Heart right ventricle (tissue), 16 donors: ENCODE results near the gene GPATCH3. TPM values are rescaled to one million over a fixed set of nuclear protein-coding genes. Genes with fewer than 3 reads are reported as not detected.
"Not testable (repeated sequence)": the region's sequence is repeated elsewhere in the genome, so short reads cannot be mapped to it uniquely, and the experiment has no call there.

ENCODE experiments used
- ATAC-seq, 8 donors: fragments of 200-7000 bp; cut with Tn5 transposase; one replicate each; pipeline ENCODE4 v1.9.1; 2020; ENCODE audit warnings: mild to moderate bottlenecking in 8 of 8, moderate library complexity in 8 of 8, moderate number of reproducible peaks in 1 of 8
- DNase-seq, 2 donors: peaks; one replicate each; pipeline ENCODE4 v3.0.0-alpha.2; 2020
- H3K27ac ChIP-seq, 10 donors: fragments of 200-600 bp; sonication (generic) in 2 of 10; one replicate each; pipeline versions ENCODE4 v1.5.0 to v1.8.0; 2020 to 2022; ENCODE audit warnings: mild to moderate bottlenecking in 3 of 10
- H3K27me3 ChIP-seq, 7 donors: fragments of 200-600 bp; one replicate each; pipeline ENCODE4 v1.8.0; 2021 to 2022; ENCODE audit warnings: mild to moderate bottlenecking in 2 of 7
- H3K36me3 ChIP-seq, 9 donors: fragments of 200-600 bp; sonication (generic) in 1 of 9; one replicate each; pipeline versions ENCODE4 v1.5.0 to v1.8.0; 2020 to 2022; ENCODE audit warnings: mild to moderate bottlenecking in 2 of 9
- H3K4me1 ChIP-seq, 9 donors: fragments of 200-600 bp; sonication (generic) in 1 of 9; one replicate each; pipeline versions ENCODE4 v1.5.0 to v1.8.0; 2020 to 2022; ENCODE audit warnings: mild to moderate bottlenecking in 4 of 9
- H3K4me3 ChIP-seq, 10 donors: fragments of 200-600 bp; sonication (generic) in 2 of 10; one replicate each; pipeline versions ENCODE4 v1.5.0 to v1.8.0; 2020 to 2022; ENCODE audit warnings: mild to moderate bottlenecking in 7 of 10, moderate library complexity in 2 of 10
- H3K9me3 ChIP-seq, 11 donors: fragments of 200-600 bp in 10 of 11; sonication (generic) in 2 of 11; one replicate each; pipeline versions ENCODE4 v1.5.0 to v1.8.0; 2013 to 2022; ENCODE audit warnings: mild to moderate bottlenecking in 2 of 11, control low read depth in 1 of 11, moderate library complexity in 1 of 11
- CTCF ChIP-seq, 9 donors: fragments of 200-600 bp; sonication (generic) in 2 of 9; IDR thresholded peaks; one replicate each; pipeline versions ENCODE4 v1.5.0 to v1.8.0; 2021 to 2022; ENCODE audit warnings: antibody characterized with exemption in 9 of 9, mild to moderate bottlenecking in 5 of 9, moderate library complexity in 1 of 9
- WGBS, 2 donors: extraction: QIAGEN DNeasy Blood & Tissue Kit; methylation state at CpG; one replicate each; pipeline ENCODE4 v1.1.7; 2013; ENCODE audit warnings: inconsistent platforms in 1 of 2; 5-methylcytosine and 5-hydroxymethylcytosine counted together
- intact Hi-C, 10 donors: fragments of 100-400 bp; cut with DNase I; formaldehyde crosslinking; loops; one replicate each; pipeline versions ENCODE4 v1.11.1 to v1.14.2; 2022
- polyA plus RNA-seq, 2 donors: library from polyadenylated mRNA; stranded (reverse); fragments of 200-250 nt; gene quantifications; one replicate each; pipeline ENCODE4 v1.2.3, GENCODE V29; 2013
- total RNA-seq, 10 donors: library from RNA; stranded (reverse); fragmentation: NEBNext Ultra II Directional in 3 of 10; extraction: Animal tissue kit (Norgen Biotek cat#: 25700) in 3 of 10; gene quantifications; one replicate each; pipeline versions ENCODE4 v1.2.1 to v1.2.4, GENCODE V29; 2021 to 2023
- donor health status: Arrhythmogenic right ventricular cardiomyopathy.
- donor health status: ischemic (EF 13 %, LVEDD 7.1; RV severe dilation, severe dysfunction).
- donor health status: healthy with polysubstance abuse.
- donor health status: DM: no; HTN: yes; CAD: no.
- donor health status: DM: no; HTN: no; CAD: no.
- donor health status: ischemic (EF 25% LVEDD 6.9; RV normal size, moderate dysfunction).
- donor health status: ischemic (EF 25% LVEDD 5.7; RV mildly dilated, moderate dysfunction).
- donor health status: healthy.
- donor health status: DM: yes; HTN: yes; CAD: no.
- donor health status: Ischemic cardiomyopathy.
- donor health status: ischemic (EF 35%, LVEDD 5.7; RV mildly dilated, moderate dysfunction).
- donor health status: nonischemic (EF 11% LVEDD 7.7; RV severe dilation, severe dysfunction).
- donor health status: DM: yes; HTN: yes; CAD: no.
- donor health status: PGD.
- donor health status: ischemic (EF 29% LVEDD 5.4; RV normal size, mild dysfunction).
- donor health status: nonischemic (EF 23%, LVEDD 6.1; RV moderate dilation, normal function).

GPATCH3 gene
- total and polyA plus RNA-seq, 12 donors, result 6.5 to 19.5 (median 8.6) TPM

- no peak for TF ChIP-seq CTCF (IDR thresholded peaks at IDR 0.05)
- peaks cover 0 to 92% (median 46%) of the 10 kb centered on the region in 9 donors for H3K36me3 ChIP-seq
- no peaks in the 10 kb centered on the region for H3K9me3 ChIP-seq
- H3K27me3 ChIP-seq, result no peaks in the 10 kb centered on the region
- peaks cover 0 to 5% (median 0%) of the 10 kb centered on the region in 9 donors for H3K4me1 ChIP-seq
- H3K4me3 ChIP-seq, result no peak overlapping the region
- no peak overlapping the region for H3K27ac ChIP-seq
- intact Hi-C loops, result loop anchor here in 1 of 10 donors (5.0 kb wide), 1 partner anchor 34 kb away; no protein-coding TSS in a partner anchor
- ATAC-seq, result no peak
- DNase-seq, result no peak
- 92 to 95% methylated on average over 10 of the region's 10 CpGs for WGBS, 2 donors
These were observed 51.8 kb downstream of the GPATCH3 start for GRCh38 chr1:26848499-26848898.

DNA sequence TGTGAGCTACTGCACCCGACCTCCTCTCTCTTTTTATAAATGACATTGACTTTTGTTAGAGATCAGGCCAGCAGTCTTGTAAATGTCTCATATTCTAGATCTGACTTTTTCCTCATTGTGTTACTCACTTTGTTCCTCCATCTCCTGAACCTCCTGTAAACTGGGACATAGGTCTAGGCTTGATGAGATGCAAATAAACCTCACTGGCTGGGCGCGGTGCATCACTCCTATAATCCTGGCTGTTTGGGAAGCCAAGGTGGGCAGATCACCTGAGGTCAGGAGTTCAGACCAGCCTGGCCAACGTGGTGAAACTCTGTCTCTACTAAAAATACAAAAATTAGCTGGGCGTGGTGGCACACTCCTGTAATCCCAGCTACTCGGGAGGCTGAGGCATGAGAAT, 52.4 kb downstream of the GPATCH3 start:
- intact Hi-C loops, result loop anchor here in 1 of 10 donors (5.0 kb wide), 1 partner anchor 34 kb away; no protein-coding TSS in a partner anchor

GRCh38 chr1:26844424-26845196, 55.7 kb downstream of the GPATCH3 start:
- H3K27ac ChIP-seq, result no peak overlapping the region

More for the DNA sequence above, 52.4 kb downstream of the GPATCH3 start:
- not testable (repeated sequence) for H3K4me1 ChIP-seq, H3K27ac ChIP-seq, H3K27me3 ChIP-seq, H3K4me3 ChIP-seq, DNase-seq, H3K9me3 ChIP-seq, ATAC-seq
- H3K36me3 ChIP-seq, result peaks cover 0 to 94% (median 46%) of the 10 kb centered on the region in 9 donors
- WGBS, 2 donors, result 89 to 93% methylated on average over 6 of the region's 6 CpGs

More at GRCh38 chr1:26844424-26845196, 55.7 kb downstream of the GPATCH3 start:
- Histone ChIP-seq H3K4me3 (no peak overlapping the region), H3K36me3 (peaks cover 0 to 94% (median 15%) of the 10 kb centered on the region in 9 donors), H3K9me3 (no peaks in the 10 kb centered on the region), H3K27me3 (no peaks in the 10 kb centered on the region), H3K4me1 (peaks cover 0 to 5% (median 0%) of the 10 kb centered on the region in 9 donors)
- ATAC-seq (no peak), DNase-seq (no peak)
- intact Hi-C loops, result loop anchor here in 1 of 10 donors (5.0 kb wide), 1 partner anchor 38 kb away; no protein-coding TSS in a partner anchor
- WGBS, 2 donors, result 93 to 94% methylated on average over 13 of the region's 13 CpGs
- TF ChIP-seq CTCF (IDR thresholded peaks at IDR 0.05), result no peak

Other genes with a start within 250 kb of the GPATCH3 start
- 10 to 100 TPM; 33.6 to 62.5 (median 45.7) TPM for gene ARID1A, start 204.5 kb downstream of the GPATCH3 start, total RNA-seq
- gene ARID1A, start 204.5 kb downstream of the GPATCH3 start, polyA plus RNA-seq, result 10 to 100 TPM; 14.5 to 16.8 TPM
- gene PIGV, start 112.5 kb downstream of the GPATCH3 start, total RNA-seq, result 1 to 10 TPM; 2.7 to 7.5 (median 4.6) TPM
- 1 to 10 TPM; 2.9 to 3.4 TPM for gene PIGV, start 112.5 kb downstream of the GPATCH3 start, polyA plus RNA-seq
- gene ZDHHC18, start 73.8 kb downstream of the GPATCH3 start, total RNA-seq, result 10 to 100 TPM in 8 of 10 donors, 1 to 10 TPM in 2; 7.4 to 19.1 (median 11.8) TPM
- gene ZDHHC18, start 73.8 kb downstream of the GPATCH3 start, polyA plus RNA-seq, result 10 to 100 TPM in 1 of 2 donors, 1 to 10 TPM in 1; 9.9 to 12.8 TPM
- under 1 TPM in 1 of 10 donors, not detected in 9; 0.19 TPM for gene SFN, start 37.3 kb downstream of the GPATCH3 start, total RNA-seq
- gene SFN, start 37.3 kb downstream of the GPATCH3 start, polyA plus RNA-seq, result under 1 TPM in 1 of 2 donors, not detected in 1; 0.42 TPM
- gene GPN2, start 10.2 kb downstream of the GPATCH3 start, total RNA-seq, result 10 to 100 TPM; 12.4 to 31.3 (median 20.4) TPM
- 10 to 100 TPM; 13.7 to 21.1 TPM for gene GPN2, start 10.2 kb downstream of the GPATCH3 start, polyA plus RNA-seq
- gene NR0B2, start 13.5 kb upstream of the GPATCH3 start, total RNA-seq, result 10 to 100 TPM in 2 of 10 donors, 1 to 10 TPM in 8; 2.7 to 14.7 (median 7.8) TPM
- gene NR0B2, start 13.5 kb upstream of the GPATCH3 start, polyA plus RNA-seq, result 1 to 10 TPM; 2.7 to 4.0 TPM
- gene NUDC, start 21.3 kb upstream of the GPATCH3 start, total RNA-seq, result 10 to 100 TPM; 48.9 to 84.0 (median 61.4) TPM
- 10 to 100 TPM; 62.8 to 95.9 TPM for gene NUDC, start 21.3 kb upstream of the GPATCH3 start, polyA plus RNA-seq
- under 1 TPM in 4 of 10 donors, not detected in 6; 0.21 to 0.26 (median 0.24) TPM for gene KDF1, start 60.0 kb upstream of the GPATCH3 start, total RNA-seq
- under 1 TPM in 1 of 2 donors, not detected in 1; 0.15 TPM for gene KDF1, start 60.0 kb upstream of the GPATCH3 start, polyA plus RNA-seq
- 10 to 100 TPM; 11.9 to 32.5 (median 22.3) TPM for gene TRNP1, start 93.2 kb upstream of the GPATCH3 start, total RNA-seq
- 10 to 100 TPM; 17.7 to 48.6 TPM for gene TRNP1, start 93.2 kb upstream of the GPATCH3 start, polyA plus RNA-seq
- 10 to 100 TPM; 10.9 to 49.3 (median 23.9) TPM for gene TENT5B, start 112.4 kb upstream of the GPATCH3 start, total RNA-seq
- 10 to 100 TPM; 17.7 to 64.7 TPM for gene TENT5B, start 112.4 kb upstream of the GPATCH3 start, polyA plus RNA-seq